ENCODE measurements around the gene FAM171A2.
A peak's percentile ranks its signal among the peaks of the same experiment; 100 is the strongest.
"Not testable (repeated sequence)": the region's sequence is repeated elsewhere in the genome, so short reads cannot be mapped to it uniquely, and the experiment has no call there.

The FAM171A2 gene

DNA sequence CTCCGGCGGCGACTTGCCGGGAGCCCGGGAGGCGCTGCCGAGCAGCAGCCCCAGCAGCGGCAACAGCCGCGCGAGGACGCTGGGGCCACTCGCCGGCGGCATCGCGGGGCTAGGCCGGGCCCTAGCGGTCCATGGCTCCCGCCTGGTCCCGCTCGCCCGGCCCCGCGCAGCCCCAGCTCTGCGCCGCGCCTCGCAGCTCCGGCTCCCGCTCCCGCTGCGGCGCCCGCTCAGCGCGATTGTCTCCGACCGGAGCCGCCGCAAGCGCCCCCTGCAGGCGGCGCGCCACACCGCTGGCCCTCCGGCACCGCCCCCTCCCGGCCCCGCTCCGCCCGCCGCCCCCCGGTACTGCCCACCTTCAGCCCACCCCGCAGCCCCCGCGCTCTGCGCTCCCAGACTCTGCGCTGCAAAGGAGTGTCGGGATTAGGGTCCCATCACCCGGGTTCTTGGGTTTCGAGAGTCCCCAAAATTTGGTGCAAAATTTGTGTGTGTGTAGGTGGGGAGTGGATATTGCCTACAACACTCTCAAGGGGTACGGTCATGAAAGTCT is at the start of gene FAM171A2:
FAM171A2 (minus strand) TSS at position 241 of the 547 bp plus-strand sequence; CDS start at position 102, 139 bp downstream.
- DNase-seq (ENCODE audit: low spot score) = peak; percentile 85

DNA sequence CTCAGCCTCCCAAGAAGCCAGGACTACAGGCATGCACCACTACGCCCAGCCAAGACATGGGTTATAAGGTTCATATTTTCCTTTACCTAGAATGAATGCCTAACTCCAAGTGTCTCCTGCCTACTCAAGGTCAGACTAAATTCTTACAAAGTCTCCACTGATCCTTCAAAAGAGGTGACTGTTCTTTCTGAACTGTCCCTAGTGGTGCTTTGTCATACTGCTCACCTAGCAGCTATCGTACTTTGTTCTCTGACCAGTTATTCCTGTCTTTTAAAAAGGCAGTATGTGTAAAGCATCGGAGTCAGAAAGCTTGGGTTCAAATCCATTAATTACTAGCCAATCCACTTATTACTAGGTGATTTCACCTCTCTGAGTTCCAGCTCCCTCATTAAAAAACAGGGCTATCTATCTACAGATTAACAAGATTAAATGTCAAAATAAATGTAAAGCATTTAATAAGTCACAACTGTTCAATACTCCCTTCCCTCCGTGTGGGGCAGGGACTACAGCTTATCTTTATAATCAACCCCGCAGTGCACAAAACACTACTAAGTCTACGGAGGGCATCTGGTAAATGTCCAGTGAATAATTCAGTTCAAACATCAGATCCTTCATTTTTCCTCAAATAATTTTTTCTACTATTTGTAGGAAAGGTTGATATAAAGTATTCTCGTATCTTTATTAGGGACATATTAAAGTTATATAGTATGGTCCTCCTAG is 45.8 kb upstream of the FAM171A2 start:
- no peak for DNase-seq (ENCODE audit: low spot score)

DNA sequence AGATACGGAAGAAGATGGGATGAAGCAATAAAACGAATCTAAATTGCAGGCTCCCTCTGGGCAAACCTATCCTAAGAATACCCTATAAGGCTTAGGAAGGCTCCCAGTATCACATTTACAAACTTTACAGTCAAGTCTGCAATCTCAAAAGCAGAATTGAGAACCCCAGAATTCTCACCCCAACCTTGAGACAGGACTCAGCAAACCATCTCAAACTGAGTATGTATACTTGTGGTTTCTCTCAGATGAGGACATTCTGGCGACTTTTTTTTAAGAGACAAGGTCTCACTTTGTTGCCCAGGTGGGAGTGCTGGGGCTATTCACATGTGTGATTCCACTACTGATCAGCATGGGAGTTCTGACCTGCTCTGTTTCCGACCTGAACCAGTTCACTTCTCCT is 45.1 kb upstream of the FAM171A2 start:
- DNase-seq (ENCODE audit: low spot score) = no peak

- no peak for DNase-seq (ENCODE audit: low spot score)
Observed at GRCh38 chr17:44402564-44403172, 39.0 kb upstream of the FAM171A2 start.

DNA sequence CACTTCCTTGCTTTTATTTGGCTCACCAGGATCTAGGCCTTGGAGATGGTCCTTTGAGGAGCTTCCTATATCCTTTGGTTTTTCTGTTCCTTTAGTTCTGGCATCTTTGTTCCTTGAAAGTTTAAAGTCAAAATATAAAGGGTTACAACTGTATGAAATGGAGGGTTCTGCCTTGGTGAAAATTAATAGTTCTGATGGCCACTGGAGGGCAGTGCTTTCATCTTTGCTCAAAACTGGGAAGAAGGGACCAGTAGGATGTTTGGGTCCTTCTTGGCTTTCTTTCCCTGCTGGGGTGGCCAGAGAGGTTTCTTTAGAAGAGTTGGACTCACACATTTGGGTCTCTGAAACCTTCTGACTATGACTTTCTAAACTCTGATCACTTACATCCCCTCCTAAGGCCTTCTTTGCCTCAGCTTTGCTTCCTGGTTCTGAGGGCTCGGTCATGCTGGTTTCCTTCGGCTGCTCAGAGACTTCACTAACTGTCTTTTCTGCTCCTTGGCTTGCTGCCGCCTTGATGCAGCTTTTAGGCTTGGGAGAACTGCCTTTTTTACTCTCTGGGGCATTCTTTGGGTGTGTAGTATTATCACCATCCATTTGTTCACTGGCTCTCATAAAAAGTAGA is 36.7 kb upstream of the FAM171A2 start:
- no peak for DNase-seq (ENCODE audit: low spot score)

DNA sequence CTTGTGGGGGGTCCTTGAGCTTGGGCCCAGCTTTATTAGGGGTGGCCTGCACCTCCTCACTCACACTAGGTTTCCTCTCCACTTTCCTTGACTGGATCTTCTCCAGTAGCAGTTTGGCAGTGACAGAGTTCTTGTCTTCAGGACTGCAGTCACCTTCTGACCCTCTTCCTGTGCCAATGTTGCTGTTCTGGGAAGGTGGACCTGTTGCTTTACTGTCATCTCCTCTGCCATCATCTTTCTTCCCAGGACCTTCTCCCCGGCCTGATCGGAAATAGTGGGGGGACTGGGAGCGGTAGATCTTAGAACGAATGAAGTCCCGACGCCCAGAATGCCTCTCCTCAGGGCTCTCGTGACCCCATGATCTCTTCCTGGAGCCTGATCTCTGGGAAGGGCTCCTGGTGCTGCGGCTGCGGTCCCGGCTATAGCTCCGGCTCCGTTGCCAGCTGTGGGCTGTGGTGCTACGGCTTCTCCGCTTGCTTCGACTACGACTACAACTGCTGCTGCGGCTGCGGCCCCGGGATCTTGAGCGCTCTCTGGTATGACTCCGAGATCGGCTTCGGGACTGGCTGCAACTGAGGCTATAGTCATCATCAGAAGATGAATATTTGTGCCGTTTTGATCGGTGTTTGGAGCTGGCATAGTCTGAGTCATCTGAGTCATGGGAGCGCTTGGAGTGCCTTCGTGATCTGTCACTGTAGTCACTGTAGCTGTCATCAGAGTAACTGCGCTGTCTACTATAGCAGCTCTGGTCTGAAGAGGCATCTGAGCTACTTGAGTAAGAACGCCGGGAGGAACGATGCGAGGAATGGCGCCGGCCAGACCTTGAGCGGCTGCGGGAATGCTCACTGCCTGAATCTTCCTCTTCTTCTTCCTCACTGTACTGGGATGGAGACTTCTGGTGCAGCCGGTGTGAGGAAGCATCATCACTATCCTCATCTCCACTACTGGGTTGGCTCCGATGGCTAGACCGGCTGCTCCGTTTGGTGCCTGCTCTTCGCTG is 35.3 kb upstream of the FAM171A2 start:
- DNase-seq (ENCODE audit: low spot score) = no peak

DNA sequence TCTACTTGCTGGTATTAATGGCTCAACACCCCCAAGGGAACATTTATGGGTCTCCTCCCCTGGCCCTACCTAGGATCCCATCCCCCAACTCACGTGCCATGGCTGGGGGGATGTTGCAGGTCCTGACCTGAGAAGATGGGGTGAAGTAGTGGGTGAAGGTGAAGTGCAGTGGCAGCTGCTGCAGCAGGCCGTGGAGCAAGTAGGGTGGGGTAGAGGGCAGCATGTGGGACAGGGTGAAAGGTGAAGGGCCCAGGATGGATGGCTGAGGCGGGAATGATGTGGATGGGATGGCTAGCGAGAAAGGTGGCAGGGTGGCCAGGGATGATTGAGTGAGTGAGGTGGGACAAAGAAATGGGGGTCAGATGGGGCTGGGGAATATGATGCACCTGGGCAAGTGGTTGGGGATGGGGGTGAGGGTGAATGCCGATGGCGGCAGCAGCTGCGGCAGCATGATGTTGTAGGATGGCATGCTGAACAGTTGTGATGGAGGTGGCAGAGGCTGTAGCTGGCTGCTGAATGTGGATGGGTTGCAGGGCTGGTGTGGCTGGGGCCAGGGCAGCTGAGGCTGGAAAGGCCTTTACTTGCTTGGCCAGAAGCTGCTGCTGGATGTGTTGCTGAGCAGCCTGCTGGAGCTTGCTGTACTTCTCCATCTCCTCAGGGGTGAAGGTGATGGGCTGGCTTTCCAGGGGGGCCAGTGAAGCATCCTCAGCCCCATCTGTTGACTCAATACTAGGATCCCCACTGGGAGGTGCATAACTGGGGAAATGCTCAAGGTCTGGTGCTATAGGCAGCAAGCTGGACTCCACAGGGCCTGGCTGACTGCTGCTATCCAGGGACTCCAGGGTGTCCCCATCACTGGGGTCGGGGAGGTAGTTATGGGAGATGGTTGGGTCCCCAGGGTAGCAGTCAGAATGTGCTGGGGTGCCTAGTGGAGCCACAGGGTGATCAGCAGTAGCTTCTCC is 34.1 kb upstream of the FAM171A2 start:
- DNase-seq (ENCODE audit: low spot score) = no peak

DNA sequence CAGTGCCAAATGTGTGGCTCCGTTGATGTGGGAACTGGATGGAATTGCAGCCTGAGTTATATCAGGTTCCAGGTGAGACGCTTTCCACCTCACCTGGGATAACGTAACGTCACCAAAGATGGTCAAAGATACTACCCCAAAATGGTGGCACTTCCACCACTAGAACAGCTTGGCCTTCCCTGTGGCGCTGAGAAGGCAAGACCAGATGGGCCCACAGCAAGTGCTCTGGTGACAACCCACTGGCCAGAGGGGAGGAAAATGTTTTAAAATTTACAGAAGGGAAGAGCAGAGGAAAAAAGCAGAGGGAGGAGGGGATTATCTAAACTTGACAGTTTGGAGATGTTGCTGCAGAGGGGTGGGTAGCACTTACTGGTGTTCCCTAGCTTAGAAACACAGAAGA is 33.3 kb upstream of the FAM171A2 start:
- DNase-seq (ENCODE audit: low spot score) = no peak

- no peak for DNase-seq (ENCODE audit: low spot score)
Observed at GRCh38 chr17:44394833-44395232, 31.2 kb upstream of the FAM171A2 start.

DNA sequence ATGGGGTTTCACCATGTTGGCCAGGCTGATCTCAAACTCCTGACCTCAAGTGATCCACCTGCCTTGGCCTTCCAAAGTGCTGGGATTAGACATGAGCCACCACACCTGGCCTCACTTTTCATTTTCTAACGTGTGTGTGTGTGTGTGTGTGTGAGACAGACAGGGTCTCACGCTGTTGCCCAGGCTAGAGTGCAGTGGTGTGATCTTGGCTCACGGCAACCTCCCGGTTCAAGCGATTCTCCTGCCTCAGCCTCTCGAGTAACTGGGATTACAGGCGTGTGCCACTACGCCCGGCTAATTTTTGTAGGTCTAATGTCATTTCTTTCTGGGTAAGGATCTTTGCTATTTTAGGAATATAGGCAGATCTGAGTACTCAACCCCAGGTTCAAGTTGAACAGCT is 30.5 kb upstream of the FAM171A2 start:
- not testable (repeated sequence) for DNase-seq (ENCODE audit: low spot score)

DNA sequence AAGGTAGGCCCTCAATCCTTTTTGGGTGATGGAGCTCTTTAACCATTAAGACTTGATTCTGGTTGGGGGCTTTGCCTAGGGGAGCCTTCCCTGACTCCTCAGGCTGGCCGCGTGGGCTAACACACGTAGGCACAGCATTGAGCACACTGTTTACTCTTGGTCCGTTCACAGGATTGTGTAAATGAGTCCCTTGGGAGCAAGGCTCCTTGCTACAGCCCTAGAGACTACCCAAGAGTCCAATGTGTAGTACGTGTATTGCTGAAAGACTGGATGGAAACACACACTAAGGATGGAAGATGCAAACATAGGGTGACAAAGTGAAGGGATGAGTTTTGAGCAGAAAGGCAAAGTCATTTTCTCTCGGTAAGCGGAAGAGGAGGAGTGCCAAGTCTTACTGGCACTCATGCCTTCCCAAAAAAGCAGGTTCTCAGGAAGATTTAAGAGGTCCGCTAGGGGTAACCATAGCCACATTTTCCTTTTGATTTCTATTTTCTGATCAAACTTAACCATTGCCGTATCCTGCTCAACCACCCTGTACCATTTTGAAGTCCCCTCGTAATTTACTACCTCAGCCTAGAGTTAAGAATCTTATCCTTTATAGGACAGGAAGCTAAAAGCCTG is 26.7 kb upstream of the FAM171A2 start:
- no peak for DNase-seq (ENCODE audit: low spot score)

GRCh38 chr17:44389723-44390202 is 26.1 kb upstream of the FAM171A2 start:
- no peak for DNase-seq (ENCODE audit: low spot score)

- DNase-seq (ENCODE audit: low spot score) = no peak
Observed at GRCh38 chr17:44389281-44389680, 25.6 kb upstream of the FAM171A2 start, which contains the start of gene ITGA2B. ITGA2B (minus strand) TSS chr17:44389649; CDS start chr17:44389473, 176 bp downstream.

DNA sequence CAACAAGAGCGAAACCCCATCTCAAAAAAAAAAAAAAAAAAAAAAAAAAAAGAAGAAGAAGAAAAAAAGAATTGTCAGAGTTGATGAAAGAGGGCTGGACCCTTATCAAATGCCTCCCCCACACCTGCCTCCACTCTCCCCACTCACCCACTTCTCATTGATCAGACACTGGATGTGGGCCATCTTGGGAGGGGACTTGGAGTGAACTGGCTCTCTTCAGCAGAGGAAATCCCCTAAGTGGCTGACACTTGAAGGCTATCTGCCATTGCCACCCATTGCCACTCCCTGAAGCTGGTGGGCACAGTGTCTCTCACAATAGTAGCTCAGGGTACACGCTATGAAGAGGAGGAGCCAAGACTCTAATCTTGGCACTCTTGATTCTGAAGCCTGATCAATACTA is 24.2 kb upstream of the FAM171A2 start:
- DNase-seq (ENCODE audit: low spot score) = no peak

GRCh38 chr17:44386182-44386525 is 22.5 kb upstream of the FAM171A2 start:
- DNase-seq (ENCODE audit: low spot score) = no peak

GRCh38 chr17:44385287-44386181 is 21.9 kb upstream of the FAM171A2 start:
- DNase-seq (ENCODE audit: low spot score) = peak; percentile 93

DNA sequence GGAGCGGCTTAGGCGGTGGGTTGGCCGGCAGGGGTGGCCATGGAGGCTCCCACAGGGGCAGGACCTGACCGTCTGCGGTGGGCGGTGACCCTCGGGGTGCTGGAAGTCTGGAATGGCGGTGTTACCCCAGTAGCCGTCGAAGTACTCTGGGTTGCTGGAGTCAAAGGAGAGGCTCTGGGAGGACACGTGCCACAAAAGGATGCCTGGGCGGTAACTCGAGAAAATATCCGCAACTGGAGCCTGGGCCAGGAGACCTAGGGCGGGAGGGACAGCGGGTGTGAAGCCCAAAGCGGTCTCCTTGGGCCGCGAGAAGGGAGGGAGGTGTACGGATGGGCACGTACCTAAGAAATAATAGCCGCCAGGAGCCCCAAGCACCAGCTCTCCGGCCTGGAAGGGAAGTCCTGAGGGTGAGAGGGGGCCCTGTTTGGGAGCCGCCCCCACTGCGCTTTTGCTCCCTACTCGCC is 21.2 kb upstream of the FAM171A2 start:
- DNase-seq (ENCODE audit: low spot score) = no peak

GRCh38 chr17:44384281-44384822 is 20.7 kb upstream of the FAM171A2 start:
- no peak for DNase-seq (ENCODE audit: low spot score)

DNA sequence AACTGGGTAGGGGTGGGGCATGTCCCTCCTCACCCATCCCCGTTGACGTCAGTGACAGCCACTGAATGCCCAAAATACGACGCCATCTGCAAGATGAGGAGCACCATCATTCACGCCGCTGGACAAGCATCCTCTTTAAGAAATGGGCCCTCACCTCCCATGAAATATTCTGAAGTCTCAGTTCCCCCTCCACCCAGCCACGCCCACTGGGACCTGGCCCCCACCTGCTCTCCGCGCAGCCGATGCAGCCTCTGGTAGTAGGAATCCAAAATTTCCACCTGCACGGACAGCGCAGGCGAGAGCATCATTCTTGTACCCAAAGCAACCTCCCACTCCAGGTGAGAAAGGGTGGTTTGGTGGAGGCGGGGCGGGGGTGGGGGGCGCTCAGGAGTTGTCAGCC is 20.2 kb upstream of the FAM171A2 start:
- DNase-seq (ENCODE audit: low spot score) = no peak

All from HuH-7 (cell line).